ENCODE data around the gene CCDC34.

CCDC34 gene, protein sequence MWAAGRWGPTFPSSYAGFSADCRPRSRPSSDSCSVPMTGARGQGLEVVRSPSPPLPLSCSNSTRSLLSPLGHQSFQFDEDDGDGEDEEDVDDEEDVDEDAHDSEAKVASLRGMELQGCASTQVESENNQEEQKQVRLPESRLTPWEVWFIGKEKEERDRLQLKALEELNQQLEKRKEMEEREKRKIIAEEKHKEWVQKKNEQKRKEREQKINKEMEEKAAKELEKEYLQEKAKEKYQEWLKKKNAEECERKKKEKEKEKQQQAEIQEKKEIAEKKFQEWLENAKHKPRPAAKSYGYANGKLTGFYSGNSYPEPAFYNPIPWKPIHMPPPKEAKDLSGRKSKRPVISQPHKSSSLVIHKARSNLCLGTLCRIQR

GRCh38 chr11:27362749-27363575 is at the start of gene CCDC34:
TSS of gene CCDC34 (minus strand) at chr11:27363215. CDS start at chr11:27363194, 21 bp downstream.
- peak; percentile 39 for DNase-seq

DNA sequence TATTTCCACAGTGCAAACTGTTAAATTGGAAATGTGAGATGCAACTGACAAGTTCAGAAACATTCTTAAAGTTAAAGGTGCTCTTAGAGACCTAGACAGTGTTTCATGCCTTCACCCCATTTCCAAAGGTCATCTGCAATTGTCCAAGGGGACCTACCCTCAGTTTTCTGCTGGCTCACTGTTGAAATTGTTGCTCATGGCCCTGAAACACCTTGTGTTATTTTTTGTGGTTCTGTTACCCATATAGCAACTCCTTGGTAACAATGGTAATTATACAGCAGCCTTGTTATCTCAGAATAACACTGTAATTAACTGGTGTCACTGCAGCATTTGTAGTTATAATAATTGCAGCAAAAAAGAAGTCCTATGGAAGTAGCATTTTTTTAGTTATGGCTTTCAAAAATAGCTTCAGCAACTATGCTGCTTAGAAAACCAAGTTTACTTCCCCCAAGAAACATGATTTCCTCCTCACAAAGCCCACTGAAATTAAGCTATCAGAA is 49.2 kb upstream of the CCDC34 start:
- no peak for DNase-seq

- DNase-seq, result no peak
These were observed 48.3 kb upstream of the CCDC34 start for GRCh38 chr11:27411328-27411727.

GRCh38 chr11:27410272-27410671 is 47.3 kb upstream of the CCDC34 start:
- no peak for DNase-seq

DNA sequence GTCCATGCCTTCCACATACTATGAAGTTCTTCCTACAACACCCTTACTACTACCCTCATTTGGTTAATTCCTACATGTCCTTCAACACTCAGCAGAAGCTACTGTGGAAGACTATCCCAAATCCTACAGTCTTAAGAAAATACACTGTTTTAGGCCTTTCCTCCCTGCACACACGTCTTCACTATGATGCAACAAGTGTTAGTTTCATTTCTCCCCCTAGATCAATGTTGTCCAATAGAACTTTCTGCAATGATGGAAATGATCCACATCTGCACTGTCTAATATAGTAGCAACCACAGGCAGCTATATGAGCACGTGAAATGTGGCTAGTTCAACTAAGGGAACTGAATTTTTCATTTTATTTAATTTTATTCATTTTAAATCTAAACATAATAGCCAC is 46.7 kb upstream of the CCDC34 start:
- no peak for DNase-seq

DNA sequence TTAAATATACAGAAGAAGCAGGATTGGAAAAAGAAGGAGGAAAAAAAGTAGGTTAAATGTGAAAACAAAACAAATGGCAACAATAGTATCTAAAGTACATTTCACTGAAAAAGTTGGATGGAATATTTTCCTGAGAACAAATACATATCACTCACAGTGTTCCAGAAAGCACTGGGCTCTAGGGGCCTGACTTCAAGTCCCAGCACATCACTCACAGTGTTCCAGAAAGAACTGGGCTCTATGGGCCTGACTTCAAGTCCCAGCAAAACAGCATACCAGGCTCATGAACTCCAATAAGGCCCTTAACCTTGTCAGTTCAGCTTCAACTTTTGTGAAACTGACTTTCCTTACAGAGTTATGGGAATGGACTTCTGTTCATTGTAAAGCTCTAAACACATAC is 46.0 kb upstream of the CCDC34 start:
- no peak for DNase-seq

DNA sequence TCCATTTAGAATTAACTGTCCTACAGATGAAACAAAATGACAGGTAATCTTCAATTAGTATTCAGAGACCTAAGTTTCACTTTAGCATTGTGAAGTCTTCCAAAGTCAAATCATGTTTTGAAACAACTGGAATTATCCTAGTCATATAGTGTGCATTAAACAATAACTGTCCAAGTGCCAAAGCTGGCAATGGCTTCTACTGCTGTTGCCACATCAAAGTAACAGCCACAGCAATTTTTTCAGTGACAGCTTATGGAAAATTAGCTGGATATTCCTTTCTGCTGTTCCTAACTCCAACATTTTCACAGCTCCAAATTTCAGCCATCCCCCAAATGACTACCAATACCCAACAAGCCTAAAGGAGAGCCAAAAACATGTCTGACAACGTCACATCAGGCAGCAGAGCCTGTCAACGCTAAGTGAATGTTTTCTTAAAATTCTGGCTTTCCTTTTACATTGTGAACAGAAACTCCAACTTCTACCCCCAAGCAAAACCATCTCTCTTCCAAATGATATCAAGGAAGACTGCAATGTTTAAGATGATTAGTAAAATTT is 45.3 kb upstream of the CCDC34 start:
- DNase-seq, result no peak

GRCh38 chr11:27406498-27407354 is 43.7 kb upstream of the CCDC34 start:
- DNase-seq, result no peak

DNA sequence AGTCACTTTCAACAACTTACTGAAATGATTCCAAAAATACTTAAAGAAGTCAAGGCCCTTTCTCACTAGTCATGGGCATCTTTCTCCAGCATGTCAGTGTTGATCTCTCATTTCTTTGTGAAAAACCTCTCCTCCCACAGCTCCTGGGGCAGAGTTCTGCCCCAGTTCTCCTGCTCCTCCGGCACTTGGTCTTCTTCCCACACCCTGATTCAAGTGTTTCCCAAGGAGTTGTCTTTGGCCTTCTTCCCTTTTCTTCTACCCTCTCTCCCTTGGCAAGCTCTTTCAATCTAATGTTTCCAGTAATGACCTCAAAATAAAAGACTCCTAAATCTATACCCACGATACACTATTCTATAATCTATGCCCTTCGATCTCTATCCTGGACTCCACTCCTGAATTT is 42.1 kb upstream of the CCDC34 start:
- no peak for DNase-seq

DNA sequence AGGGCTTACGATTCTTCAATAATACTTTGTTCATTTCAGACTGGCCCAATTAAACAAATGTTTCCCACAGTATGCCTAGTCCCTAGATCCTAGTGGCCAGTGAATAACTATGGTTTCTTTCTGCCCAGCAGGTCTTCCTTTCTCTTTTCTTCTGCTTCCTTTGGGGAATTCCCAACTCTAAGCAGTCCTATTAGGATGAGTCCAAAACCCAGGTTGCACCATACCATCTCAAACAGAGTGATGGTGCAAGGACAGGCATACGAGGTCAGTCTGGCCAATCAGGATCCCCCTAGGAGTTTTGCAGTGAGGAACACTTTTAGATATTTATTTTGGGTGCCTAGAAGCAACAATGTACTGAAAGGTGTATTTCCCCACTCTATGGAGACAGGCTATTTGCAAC is 41.4 kb upstream of the CCDC34 start:
- no peak for DNase-seq

- no peak for DNase-seq
These were observed 40.2 kb upstream of the CCDC34 start for GRCh38 chr11:27403195-27403594.

DNA sequence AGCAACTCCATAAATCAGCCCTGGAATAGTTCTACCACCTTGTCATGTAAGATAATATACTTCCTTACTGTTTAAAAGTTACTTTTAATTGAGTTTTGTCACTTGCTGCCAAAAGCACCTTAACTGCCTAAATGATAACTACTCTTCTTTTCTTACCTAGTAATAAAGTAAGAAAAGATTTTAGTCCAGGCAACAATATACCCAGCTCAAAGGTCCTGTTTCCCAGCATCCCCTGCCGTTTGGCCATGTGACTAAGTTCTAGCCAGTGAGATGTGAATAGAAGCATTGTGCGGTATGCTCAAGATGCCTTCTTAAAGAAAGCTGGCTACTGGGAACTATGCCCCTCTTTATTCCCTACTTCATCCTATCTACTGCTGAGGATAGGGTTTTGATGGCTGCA is 39.4 kb upstream of the CCDC34 start:
- no peak for DNase-seq

- DNase-seq, result no peak
These were observed 38.9 kb upstream of the CCDC34 start for GRCh38 chr11:27401833-27402316.

- no peak for DNase-seq
These were observed 38.3 kb upstream of the CCDC34 start for GRCh38 chr11:27401280-27401832.

GRCh38 chr11:27398400-27398770 is 35.4 kb upstream of the CCDC34 start:
- DNase-seq, result no peak

DNA sequence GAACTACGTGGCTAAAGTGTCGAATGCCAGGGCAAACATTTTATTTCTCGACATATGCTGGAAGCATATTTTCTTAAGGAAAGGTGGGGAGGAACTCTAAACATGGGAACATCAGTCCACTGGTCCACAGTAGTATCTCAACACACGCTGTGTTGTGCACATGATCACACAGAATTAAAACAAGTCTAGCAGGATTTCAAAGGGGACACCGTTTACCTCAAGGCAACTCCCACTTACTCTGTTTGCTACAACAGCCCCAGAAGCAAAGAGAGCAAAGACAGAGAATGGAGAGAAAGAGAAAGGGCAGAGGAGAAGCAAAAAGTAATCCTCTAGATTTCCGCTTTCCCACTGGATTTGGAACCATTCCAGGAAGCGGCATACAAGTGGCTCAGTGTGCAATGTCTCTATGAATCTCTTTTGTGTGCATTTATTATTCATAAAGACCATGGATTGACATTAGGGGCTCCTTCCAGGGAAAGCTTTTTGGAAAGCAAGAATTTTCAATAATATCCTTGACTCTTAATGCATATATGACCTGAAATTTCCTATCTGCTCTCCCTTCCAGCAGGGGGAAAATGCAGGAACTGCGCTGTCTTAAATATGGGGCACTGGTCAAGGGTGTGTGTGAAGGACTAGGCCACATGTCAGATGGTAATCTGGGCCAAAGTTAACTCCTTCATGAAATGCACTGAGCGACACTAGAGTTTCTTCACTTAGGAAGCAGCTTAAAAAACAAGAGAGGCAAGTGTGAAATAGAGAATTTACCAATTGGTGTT is 34.8 kb upstream of the CCDC34 start:
- DNase-seq, result no peak

GRCh38 chr11:27396259-27396839 is 33.3 kb upstream of the CCDC34 start:
- no peak for DNase-seq

DNA sequence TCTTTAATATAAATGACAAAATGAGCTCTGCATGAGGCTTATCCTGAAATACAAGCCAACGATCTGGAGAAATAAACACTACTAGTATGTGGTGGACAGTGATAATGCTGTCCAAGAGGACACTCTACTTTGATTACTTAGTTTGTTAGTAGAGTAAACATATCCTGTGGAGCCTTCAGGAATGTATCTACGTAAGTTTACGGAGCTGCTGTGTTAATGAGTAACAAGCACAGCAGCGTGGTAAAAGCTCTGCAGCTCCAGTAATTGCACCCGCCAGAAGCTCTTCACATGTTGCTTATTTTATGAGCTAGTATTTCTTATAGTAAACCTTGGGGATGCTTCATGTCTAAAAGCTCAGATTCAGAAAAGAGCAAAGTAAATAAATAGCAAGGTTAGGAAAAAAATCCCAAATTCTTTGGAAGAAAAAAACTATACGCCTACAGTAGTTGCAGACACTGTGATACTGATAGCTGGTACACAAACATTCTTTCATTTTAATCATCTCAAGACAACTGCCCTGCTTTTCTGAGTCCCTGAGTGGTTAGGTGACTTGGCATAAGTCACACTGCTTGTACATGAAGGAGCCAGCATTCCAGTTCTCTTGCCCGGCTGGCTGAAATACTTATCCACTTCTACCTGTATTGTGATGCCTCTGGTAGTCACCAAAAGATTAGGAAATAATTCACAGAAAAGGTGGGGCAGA is 32.7 kb upstream of the CCDC34 start:
- no peak for DNase-seq

- DNase-seq, result no peak
These were observed 31.8 kb upstream of the CCDC34 start for GRCh38 chr11:27394781-27395228.

Measured in SIG-M5 (cell line).